ENCODE results near the gene SLCO3A1. TPM values are rescaled to one million over a fixed set of nuclear protein-coding genes. Genes with fewer than 3 reads are reported as not detected.

SLCO3A1 gene
- total RNA-seq, 1 experiment from 2014 or later = 5.1 TPM

- TF ChIP-seq ELF1 (IDR thresholded peaks at IDR 0.05; ENCODE audit: borderline replicate concordance, low read depth) (no peak), CEBPB (IDR thresholded peaks at IDR 0.05; ENCODE audit: low read depth) (no peak)
- ATAC-seq (no peak), DNase-seq (ENCODE audit: low read depth, low spot score) (no peak)
- intact Hi-C loops (cut with micrococcal nuclease) = no loop called here
- no peaks in the 10 kb centered on the region for H4K20me1 ChIP-seq (ENCODE audit: insufficient read depth)
- peaks cover 0 to 1% of the 10 kb centered on the region in 2 experiments; a peak in 1 of 4 replicates for H3K4me1 ChIP-seq (ENCODE audit: control insufficient read depth in 1 of 2, insufficient read depth in 2 of 2, low read length in 2 of 2)
- H3K27ac ChIP-seq (ENCODE audit: low read depth, low read length) = no peak overlapping the region
- no peaks in the 10 kb centered on the region for H3K27me3 ChIP-seq (ENCODE audit: insufficient read depth, low read length)
- no peak overlapping the region for H3K4me2 ChIP-seq (ENCODE audit: low read length)
- no peaks in the 10 kb centered on the region for H3K36me3 ChIP-seq (ENCODE audit: control insufficient read depth in 1 of 2, insufficient read depth in 2 of 2, low read length in 2 of 2)
- no peaks in the 10 kb centered on the region for H3K9me3 ChIP-seq (ENCODE audit: control insufficient read depth in 1 of 2, insufficient read depth in 1 of 2, low read depth in 1 of 2, low read length in 2 of 2)
- no peaks in the 10 kb centered on the region for H3K79me2 ChIP-seq (ENCODE audit: insufficient read depth, low read length)
- no peaks in the 10 kb centered on the region for H3K9me2 ChIP-seq (ENCODE audit: insufficient read depth)
- ChIA-PET CTCF (no interaction called here), RAD21 (ENCODE audit: low non-redundant PET in 1 of 2, low total read pairs in 2 of 2, uncharacterized antibody in 2 of 2, unreplicated experiment in 2 of 2) (no interaction called here), POLR2A (no interaction called here)
- H3K9ac ChIP-seq (ENCODE audit: low read length) = no peak overlapping the region
- no peak overlapping the region for H2AFZ ChIP-seq (ENCODE audit: low read depth, low read length, poor library complexity, severe bottlenecking)
- no TSS peak for BruUV-seq (replicated peaks)
- H3K4me3 ChIP-seq (replicated peaks in 1 of 2; ENCODE audit: low read depth in 1 of 2, low read length in 2 of 2) = no peak overlapping the region
These were observed 99.9 kb downstream of the SLCO3A1 start for GRCh38 chr15:91953432-91953831.

- no peak for ATAC-seq
- no TSS peak for BruUV-seq (replicated peaks)
- no peaks in the 10 kb centered on the region; a peak in 1 of 4 replicates for H3K4me1 ChIP-seq (ENCODE audit: control insufficient read depth in 1 of 2, insufficient read depth in 2 of 2, low read length in 2 of 2)
- TF ChIP-seq CTCF (IDR thresholded peaks at IDR 0.05 in 2 of 3, conservative IDR thresholded peaks at IDR 0.05 in 1 of 3; ENCODE audit: borderline replicate concordance in 1 of 3, insufficient read depth in 1 of 3, low read depth in 2 of 3, low read length in 2 of 3) (no peak), EZH2 (IDR thresholded peaks at IDR 0.05) (no peak), TCF7L2 (IDR thresholded peaks at IDR 0.05; ENCODE audit: borderline replicate concordance, extremely low read depth, insufficient read depth, insufficient read length) (no peak), CBX3 (IDR thresholded peaks at IDR 0.05; ENCODE audit: low read depth) (no peak), ZNF274 (IDR thresholded peaks at IDR 0.05; ENCODE audit: low read depth, low read length) (no peak), SRF (IDR thresholded peaks at IDR 0.05; ENCODE audit: low read depth) (no peak), FOSL1 (IDR thresholded peaks at IDR 0.05; ENCODE audit: low read depth) (no peak), SP1 (IDR thresholded peaks at IDR 0.05; ENCODE audit: low read depth) (no peak), ZFX (IDR thresholded peaks at IDR 0.05) (no peak), REST (IDR thresholded peaks at IDR 0.05; ENCODE audit: low read depth) (no peak), SIN3A (IDR thresholded peaks at IDR 0.05; ENCODE audit: low read depth) (no peak), EGR1 (IDR thresholded peaks at IDR 0.05; ENCODE audit: low read depth) (no peak), POLR2A (IDR thresholded peaks at IDR 0.05; ENCODE audit: borderline replicate concordance, extremely low read depth, insufficient read depth, insufficient read length) (no peak), MAX (IDR thresholded peaks at IDR 0.05) (no peak)
These were observed 100.8 kb downstream of the SLCO3A1 start for GRCh38 chr15:91954292-91954691.

More at GRCh38 chr15:91954292-91954691, 100.8 kb downstream of the SLCO3A1 start:
- ChIA-PET CTCF (no interaction called here), RAD21 (ENCODE audit: low non-redundant PET in 1 of 2, low total read pairs in 2 of 2, uncharacterized antibody in 2 of 2, unreplicated experiment in 2 of 2) (no interaction called here), POLR2A (no interaction called here)
- no peaks in the 10 kb centered on the region for H3K9me2 ChIP-seq (ENCODE audit: insufficient read depth)
- H3K36me3 ChIP-seq (ENCODE audit: control insufficient read depth in 1 of 2, insufficient read depth in 2 of 2, low read length in 2 of 2) = no peaks in the 10 kb centered on the region
- H3K27me3 ChIP-seq (ENCODE audit: insufficient read depth, low read length) = no peaks in the 10 kb centered on the region
- H3K79me2 ChIP-seq (ENCODE audit: insufficient read depth, low read length) = no peaks in the 10 kb centered on the region
- no peak overlapping the region for H3K27ac ChIP-seq (ENCODE audit: low read depth, low read length)
- no peak overlapping the region for H3K4me3 ChIP-seq (replicated peaks in 1 of 2; ENCODE audit: low read depth in 1 of 2, low read length in 2 of 2)
- intact Hi-C loops (cut with micrococcal nuclease) = no loop called here
- no peaks in the 10 kb centered on the region for H3K9me3 ChIP-seq (ENCODE audit: control insufficient read depth in 1 of 2, insufficient read depth in 1 of 2, low read depth in 1 of 2, low read length in 2 of 2)
- no peaks in the 10 kb centered on the region for H4K20me1 ChIP-seq (ENCODE audit: insufficient read depth)
- H3K4me2 ChIP-seq (ENCODE audit: low read length) = no peak overlapping the region
- no peak for DNase-seq (ENCODE audit: low read depth, low spot score)
- H2AFZ ChIP-seq (ENCODE audit: low read depth, low read length, poor library complexity, severe bottlenecking) = no peak overlapping the region
- H3K9ac ChIP-seq (ENCODE audit: low read length) = no peak overlapping the region

Data from HCT116 (cell line).